Endothelial cell of hepatic sinusoid (primary cell): ENCODE data around the gene CTDNEP1.
"Not testable (repeated sequence)": the region's sequence is repeated elsewhere in the genome, so short reads cannot be mapped to it uniquely, and the experiment has no call there.

ENCODE experiments used
- in situ Hi-C: cut with HindIII; loops from 2 replicates; pipeline ENCODE4 v1.10.0; 2017; ENCODE audit warnings: low sequenced_read_pairs

Gene CTDNEP1

GRCh38 chr17:7249214-7249613, 2.3 kb downstream of the CTDNEP1 start:
- in situ Hi-C loops, result no loop called here

DNA sequence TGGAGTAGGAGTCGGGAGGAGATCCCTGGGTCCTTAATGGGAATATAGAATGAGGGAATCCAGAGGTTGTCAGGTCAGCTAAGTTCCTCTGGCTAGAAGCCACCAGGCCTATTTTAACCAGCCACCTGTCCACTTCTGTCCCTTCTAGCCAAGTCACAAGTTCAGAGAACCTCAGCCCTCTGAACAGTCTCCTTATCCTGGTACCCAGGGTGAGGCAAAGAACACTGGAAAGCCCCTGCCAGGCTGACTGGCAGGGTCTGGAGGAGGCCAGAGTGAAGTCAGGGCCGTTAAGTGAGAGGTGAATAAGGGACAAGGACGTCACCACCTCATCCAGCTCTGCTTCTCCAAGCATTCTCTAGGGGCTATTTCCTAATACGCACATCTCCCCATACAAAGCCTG, 2.7 kb downstream of the CTDNEP1 start:
- in situ Hi-C loops, result no loop called here

DNA sequence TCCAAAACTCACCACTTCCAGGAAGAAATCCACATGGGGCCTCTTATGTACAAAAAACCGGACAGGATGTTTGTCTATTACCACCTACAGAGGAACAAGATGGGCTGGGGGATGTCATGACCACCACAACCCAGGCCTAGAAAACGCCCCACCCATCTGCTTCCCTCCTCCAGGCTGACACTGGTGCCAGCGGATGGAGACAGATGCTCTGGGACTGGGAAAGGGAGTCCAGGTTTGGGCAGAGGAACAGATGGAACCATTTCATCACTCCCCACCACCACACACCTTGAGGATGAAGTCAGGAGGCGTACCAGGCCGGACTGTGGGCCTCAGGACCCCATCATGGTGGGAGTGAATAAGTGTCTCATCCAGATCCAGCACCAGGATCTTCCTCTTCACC, 4.8 kb downstream of the CTDNEP1 start:
- in situ Hi-C loops, result no loop called here

- in situ Hi-C loops, result not testable (repeated sequence)
Observed at GRCh38 chr17:7243838-7244237, 7.7 kb downstream of the CTDNEP1 start.

- in situ Hi-C loops, result no loop called here
Observed at GRCh38 chr17:7243453-7243729, 8.1 kb downstream of the CTDNEP1 start.

DNA sequence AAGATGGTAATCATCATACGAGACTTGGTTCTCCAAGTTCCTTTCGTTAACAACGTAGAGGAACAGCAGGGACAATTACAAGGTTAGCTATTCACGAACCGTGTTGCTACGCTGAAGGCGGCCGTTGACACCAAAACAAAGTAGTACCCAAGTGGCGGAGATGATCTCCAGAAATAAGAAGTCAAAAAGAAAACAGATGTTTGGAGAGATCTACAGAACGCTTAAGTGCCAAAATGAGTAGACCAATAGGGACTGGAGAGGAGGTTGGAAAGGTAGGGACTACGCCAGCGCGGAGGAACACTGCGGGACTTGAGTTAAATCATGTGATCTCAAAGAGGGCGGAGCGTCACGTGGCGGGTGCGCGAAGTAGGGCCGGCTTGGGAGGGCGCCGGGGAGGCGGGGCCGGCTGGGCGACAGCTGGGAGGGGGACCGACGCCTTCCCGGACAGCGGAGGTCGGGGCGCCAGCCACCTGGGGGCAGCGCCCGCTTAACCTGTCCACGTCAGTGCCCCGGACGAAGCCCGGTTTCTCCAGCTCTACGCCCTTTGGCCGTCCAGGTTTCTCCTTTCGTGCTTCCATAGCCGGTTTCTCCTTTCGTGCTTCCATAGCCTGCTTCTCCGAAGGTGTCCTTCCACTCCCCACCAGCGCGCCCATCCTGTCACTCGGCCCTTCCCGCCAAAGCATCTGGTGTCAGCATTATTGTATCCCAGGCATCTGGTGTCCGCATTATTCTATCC, 8.6 kb downstream of the CTDNEP1 start:
- in situ Hi-C loops, result no loop called here

DNA sequence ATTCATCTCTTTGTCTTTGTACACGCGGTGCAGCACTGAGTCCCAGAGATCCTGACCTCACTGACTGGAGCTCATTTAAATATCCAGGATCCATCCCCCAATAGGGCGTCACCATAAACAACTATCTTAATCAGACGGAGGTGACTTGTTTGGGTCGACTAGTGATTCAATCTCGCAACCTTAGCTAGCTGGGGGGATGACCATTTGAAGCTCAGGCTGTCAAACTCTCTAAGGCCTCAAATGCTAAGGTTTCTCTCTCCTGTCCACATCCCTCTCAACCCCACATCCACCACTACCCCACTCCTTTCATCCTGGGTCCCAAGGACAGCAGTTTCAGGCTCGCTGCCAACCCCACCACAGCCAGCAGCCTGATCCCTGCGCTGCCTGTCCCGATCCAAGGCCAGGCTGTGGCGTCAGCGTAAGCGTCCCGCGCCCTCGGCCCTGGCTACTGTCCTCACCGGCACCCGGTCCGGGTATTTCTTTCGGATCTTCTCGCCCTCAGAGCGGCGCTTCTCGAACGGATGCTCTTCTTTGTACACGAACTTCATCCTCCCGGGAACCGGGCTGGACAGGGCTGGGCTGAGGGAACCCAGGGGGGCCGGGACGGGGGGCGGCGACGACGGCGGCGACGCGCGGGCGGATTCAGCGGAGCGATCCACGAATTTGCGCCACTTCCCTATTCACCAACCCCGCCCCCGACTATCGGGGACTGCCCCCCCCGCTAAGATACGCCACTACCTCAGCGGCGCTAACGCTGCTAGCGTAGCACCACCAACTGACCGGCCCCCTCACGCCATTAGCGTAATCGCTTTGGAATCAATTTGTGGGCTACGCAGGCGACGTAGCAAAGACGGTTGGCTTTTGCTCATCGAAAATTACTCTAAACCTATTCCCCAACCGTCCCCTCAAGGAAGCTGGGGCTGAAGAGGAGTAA, 9.5 kb downstream of the CTDNEP1 start, which contains the start of gene GABARAP:
TSS of gene GABARAP (minus strand) at position 667 of the 934 bp plus-strand sequence. CDS start at position 548, 119 bp downstream.
- in situ Hi-C loops, result no loop called here

DNA sequence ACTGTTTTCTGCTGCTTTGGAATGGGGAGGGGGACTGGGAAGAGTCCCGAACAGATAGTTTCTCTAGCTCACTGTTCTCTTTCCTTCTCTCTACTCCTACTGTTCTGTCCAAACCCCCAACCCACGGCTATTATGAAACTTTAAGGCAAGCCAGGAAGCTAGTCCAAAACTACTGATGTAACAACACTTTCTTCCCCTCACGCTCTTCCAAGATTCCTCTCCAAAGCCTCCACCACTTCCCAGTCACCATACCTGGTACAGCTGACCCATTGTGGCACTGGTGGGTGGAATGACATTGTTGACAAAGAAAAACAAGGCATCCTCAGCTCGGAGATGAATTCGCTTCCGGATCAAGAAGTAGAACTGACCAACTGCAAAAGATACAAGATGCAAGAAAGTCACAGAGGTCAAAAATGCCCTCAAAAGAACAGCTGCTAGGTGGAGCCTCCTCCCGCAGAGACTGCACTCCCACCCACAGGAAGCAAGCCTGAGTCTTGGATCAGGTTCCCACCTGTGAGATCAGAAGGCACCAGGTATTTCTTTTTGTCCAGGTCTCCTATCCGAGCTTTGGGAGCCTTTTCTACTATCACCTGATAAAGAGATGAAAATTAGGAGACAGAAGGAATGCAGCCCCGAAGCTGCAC, 10.3 kb downstream of the CTDNEP1 start:
- in situ Hi-C loops, result no loop called here

DNA sequence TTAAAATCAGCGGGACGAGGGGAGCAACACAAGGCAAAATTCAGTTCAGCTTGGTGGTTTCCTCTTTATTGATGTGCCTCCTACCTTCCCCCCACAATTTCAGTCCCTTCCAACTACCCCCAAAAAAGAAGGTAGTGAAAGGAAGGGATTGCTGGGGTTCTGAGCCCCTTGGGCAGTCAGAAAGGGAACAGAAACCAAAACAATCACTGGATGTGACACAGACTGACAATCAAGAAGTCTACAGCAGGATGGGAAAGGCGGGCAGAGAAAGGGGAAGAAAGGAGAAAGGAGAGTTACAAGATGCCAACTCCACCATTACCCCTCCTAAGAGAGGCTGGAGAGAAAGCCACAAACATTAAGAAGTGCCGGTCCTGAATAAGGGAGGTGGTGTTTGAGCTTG, 11.2 kb downstream of the CTDNEP1 start:
- in situ Hi-C loops, result no loop called here

DNA sequence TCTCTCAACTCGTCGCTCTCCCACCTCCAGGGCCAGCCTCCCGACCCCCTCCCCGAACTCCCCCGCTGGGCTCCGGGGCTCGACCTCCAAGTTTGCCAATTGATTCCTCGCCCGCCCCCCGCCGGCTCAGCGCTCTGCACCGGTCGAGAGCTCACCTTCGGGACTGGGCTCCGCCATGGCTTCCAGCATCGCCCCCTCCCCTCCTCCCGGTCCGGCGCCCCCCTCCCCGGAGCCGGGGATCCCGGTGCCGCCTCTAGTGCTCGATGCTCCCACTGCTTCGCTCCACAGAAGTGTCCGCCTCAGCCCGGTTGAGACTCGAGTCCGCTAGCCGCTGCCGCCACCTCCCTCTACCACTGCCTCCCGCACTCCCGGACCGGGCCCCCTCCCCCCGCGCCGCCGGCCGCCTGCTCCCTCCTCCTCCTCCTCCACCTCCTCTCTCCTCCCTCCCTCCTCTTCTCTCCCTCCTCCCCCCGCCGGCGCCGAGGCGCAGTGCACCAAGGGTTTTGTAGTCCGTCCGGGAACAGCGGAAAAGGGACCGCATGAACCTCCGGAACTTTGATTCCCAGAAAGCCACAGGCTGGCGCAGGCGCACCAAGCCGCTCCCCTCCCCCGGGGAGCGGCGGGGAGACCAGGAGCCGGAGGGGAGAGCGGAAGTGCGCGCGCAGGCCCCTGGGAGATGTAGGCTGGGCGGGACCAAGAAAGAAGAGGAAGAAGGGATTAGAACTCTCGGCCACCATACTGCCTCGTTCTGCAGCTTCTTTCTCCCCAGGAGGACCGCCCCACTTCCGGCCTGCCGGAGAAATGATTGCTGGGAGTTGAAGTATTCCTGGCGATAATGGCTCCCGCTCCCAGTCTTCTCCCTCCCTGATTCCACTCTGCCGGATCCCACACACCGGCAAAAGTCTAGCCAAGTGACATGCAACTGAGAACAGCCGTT, 12.2 kb downstream of the CTDNEP1 start, which contains the start of gene PHF23:
TSS of gene PHF23 (minus strand) at position 367 of the 937 bp plus-strand sequence. CDS start at position 189, 178 bp downstream.
- in situ Hi-C loops, result no loop called here

DNA sequence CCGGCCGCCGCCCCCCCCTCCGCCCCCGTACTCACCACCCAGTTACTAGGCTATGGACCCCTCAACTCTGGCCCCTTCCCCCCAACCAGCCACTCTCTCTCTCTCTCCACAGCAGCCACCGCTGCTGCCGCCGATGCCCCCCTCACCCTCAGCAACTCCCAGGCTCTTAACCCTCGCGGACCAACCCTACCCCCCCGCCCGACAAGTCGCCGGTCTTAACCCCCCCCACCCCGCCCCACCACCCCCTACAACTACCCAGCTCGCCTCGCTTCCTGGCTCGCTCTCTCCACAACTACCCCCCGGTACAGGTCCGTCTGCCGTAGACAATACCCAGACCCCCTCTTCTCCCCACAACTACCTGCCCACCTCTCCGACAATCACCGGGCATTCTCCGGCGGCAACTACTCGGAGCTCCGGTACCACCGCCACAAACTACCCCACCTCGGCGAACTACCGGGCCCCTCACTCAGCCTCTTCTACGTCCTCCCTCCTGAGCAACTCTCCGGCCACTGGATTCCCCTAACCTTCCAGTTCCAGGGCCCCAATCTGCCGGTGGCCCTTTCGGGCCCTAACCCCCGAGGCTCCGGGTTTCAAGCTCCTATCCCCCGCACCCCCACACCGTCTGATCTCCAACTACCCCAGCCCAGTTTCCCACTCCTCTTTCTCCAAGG, 13.0 kb downstream of the CTDNEP1 start:
- in situ Hi-C loops, result no loop called here

GRCh38 chr17:7237761-7238419, 13.6 kb downstream of the CTDNEP1 start:
- in situ Hi-C loops, result no loop called here

GRCh38 chr17:7237266-7237760, 14.2 kb downstream of the CTDNEP1 start:
- in situ Hi-C loops, result no loop called here

DNA sequence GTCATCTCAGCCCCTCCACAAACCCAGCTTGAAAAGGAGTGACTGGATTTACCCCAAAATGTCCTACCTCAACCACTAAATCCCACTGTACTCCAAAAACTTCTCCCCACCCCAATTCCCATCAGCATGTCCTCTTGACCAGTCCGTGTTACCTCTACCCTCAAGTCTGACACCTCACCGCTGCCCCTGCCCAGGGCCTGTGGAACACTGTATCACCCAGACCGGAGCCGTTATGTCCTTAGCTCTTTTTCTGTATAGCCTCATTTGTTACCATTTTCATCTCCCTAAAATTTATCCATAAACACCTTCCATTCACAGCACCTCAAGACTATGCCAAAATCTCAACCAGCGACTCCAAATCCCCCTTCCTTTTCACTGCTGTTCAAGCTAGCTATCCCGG, 14.7 kb downstream of the CTDNEP1 start:
- in situ Hi-C loops, result no loop called here

GRCh38 chr17:7235693-7236665, 15.6 kb downstream of the CTDNEP1 start:
- in situ Hi-C loops, result no loop called here

- in situ Hi-C loops, result no loop called here
Observed at GRCh38 chr17:7234083-7234951, 17.2 kb downstream of the CTDNEP1 start, which contains the start of gene DVL2. Gene DVL2 (minus strand): TSS chr17:7234517. CDS start chr17:7234262, 255 bp downstream.

DNA sequence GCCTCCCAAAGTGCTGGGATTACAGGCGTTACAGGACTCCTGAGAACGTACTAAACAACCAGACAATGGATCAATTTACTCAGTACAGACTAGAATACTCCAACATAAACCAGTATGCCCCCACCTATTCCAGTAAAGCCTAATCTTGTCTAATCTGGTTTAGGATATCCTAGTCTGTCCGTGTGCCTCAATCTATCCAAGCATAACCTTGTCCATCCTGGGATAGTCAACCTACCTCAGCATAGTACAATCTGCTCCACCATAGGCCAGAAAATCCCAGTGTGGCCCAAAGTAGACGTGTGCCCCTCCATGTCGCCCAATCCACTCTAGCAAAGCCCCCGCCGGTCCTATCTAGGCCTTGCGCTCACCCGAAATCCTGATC, 17.8 kb downstream of the CTDNEP1 start:
- in situ Hi-C loops, result no loop called here
